Mesenchymal stem cell (in vitro differentiated cells and primary cell): ENCODE results near the gene IGF2R.

ENCODE experiments used
- DNase-seq: peaks from one replicate; pipeline ENCODE4 v3.0.0-alpha.2; 2013
- H2AFZ ChIP-seq: one replicate; pipeline ENCODE4 v1.6.1; 2013; ENCODE audit warnings: low read depth, mild to moderate bottlenecking, control low read depth, inconsistent platforms, low read length, moderate library complexity
- H2AK5ac ChIP-seq: 2 replicates; pipeline ENCODE4 v1.6.1; 2013; ENCODE audit warnings: low read length, moderate library complexity, mild to moderate bottlenecking, inconsistent platforms; ENCODE audit not compliant: severe bottlenecking
- H2BK120ac ChIP-seq: one replicate; pipeline ENCODE4 v1.6.1; 2013; ENCODE audit warnings: low read depth, mild to moderate bottlenecking, inconsistent platforms, low read length, moderate library complexity
- H2BK12ac ChIP-seq, 2 experiments: one replicate each; pipeline ENCODE4 v1.6.1; 2013; ENCODE audit warnings: inconsistent platforms in 2 of 2, low read length in 2 of 2, mild to moderate bottlenecking in 2 of 2, moderate library complexity in 2 of 2, control low read depth in 1 of 2
- H2BK15ac ChIP-seq: one replicate; pipeline ENCODE4 v1.6.1; 2013; ENCODE audit warnings: mild to moderate bottlenecking, low read depth, inconsistent platforms; ENCODE audit not compliant: poor library complexity, severe bottlenecking
- H2BK5ac ChIP-seq: 2 replicates; pipeline ENCODE4 v1.6.1; 2013; ENCODE audit warnings: low read depth, mild to moderate bottlenecking, low read length, control low read depth, inconsistent platforms; ENCODE audit not compliant: poor library complexity, severe bottlenecking
- H3K14ac ChIP-seq, 2 experiments: one replicate each; pipeline ENCODE4 v1.6.1; 2013; ENCODE audit warnings: inconsistent platforms in 2 of 2, low read length in 2 of 2, control low read depth in 1 of 2, mild to moderate bottlenecking in 1 of 2, moderate library complexity in 1 of 2
- H3K18ac ChIP-seq, 2 experiments: one replicate each; pipeline ENCODE4 v1.6.1; 2013; ENCODE audit warnings: inconsistent platforms in 2 of 2, low read length in 2 of 2, control low read depth in 1 of 2, low read depth in 1 of 2, mild to moderate bottlenecking in 1 of 2
- H3K23ac ChIP-seq, 2 experiments: one replicate each; pipeline ENCODE4 v1.6.1; 2013; ENCODE audit warnings: inconsistent platforms in 2 of 2, low read length in 2 of 2, mild to moderate bottlenecking in 2 of 2, moderate library complexity in 2 of 2, control low read depth in 1 of 2
- H3K27ac ChIP-seq: 2 replicates; pipeline ENCODE4 v1.5.1; 2013; ENCODE audit warnings: mild to moderate bottlenecking, moderate library complexity, low read length, control low read depth, inconsistent platforms; ENCODE audit not compliant: poor library complexity, severe bottlenecking
- H3K27me3 ChIP-seq, 2 experiments: 2 replicates each; pipeline versions ENCODE4 v1.6.1 to v1.7.0; 2013; ENCODE audit warnings: low read length in 2 of 2, mild to moderate bottlenecking in 2 of 2, moderate library complexity in 2 of 2, control low read depth in 1 of 2, inconsistent platforms in 1 of 2; ENCODE audit not compliant: control insufficient read depth in 1 of 2, insufficient read depth in 1 of 2
- H3K36me3 ChIP-seq, 2 experiments: 2 replicates each; pipeline versions ENCODE4 v1.6.1 to v1.7.0; 2013; ENCODE audit warnings: low read length in 2 of 2, control low read depth in 1 of 2, inconsistent platforms in 1 of 2, low read depth in 1 of 2, mild to moderate bottlenecking in 1 of 2; ENCODE audit not compliant: insufficient read depth in 2 of 2, control insufficient read depth in 1 of 2
- H3K4ac ChIP-seq, 2 experiments: one replicate each; pipeline ENCODE4 v1.6.1; 2013; ENCODE audit warnings: inconsistent platforms in 2 of 2, low read length in 2 of 2, mild to moderate bottlenecking in 2 of 2, moderate library complexity in 2 of 2, control low read depth in 1 of 2, low read depth in 1 of 2
- H3K4me1 ChIP-seq: 2 replicates; pipeline ENCODE4 v1.6.1; 2013; ENCODE audit warnings: low read depth, low read length, control low read depth; ENCODE audit not compliant: control insufficient read depth, insufficient read depth
- H3K4me2 ChIP-seq: 2 replicates; pipeline ENCODE4 v1.6.1; 2013; ENCODE audit warnings: low read length, mild to moderate bottlenecking, inconsistent platforms; ENCODE audit not compliant: poor library complexity, severe bottlenecking
- H3K4me3 ChIP-seq, 2 experiments: 2 replicates each; pipeline versions ENCODE4 v1.5.1 to v1.7.0; 2013; ENCODE audit warnings: low read length in 2 of 2, mild to moderate bottlenecking in 2 of 2, control low read depth in 1 of 2, low read depth in 1 of 2; ENCODE audit not compliant: insufficient read depth in 1 of 2
- H3K79me1 ChIP-seq: replicated peaks from 2 replicates; pipeline ENCODE4 v1.6.1; 2013; ENCODE audit warnings: mild to moderate bottlenecking, control low read depth, low read length, inconsistent platforms; ENCODE audit not compliant: poor library complexity, severe bottlenecking
- H3K9ac ChIP-seq: 2 replicates; pipeline ENCODE4 v1.7.0; 2013; ENCODE audit warnings: mild to moderate bottlenecking, low read length, moderate library complexity
- H3K9me3 ChIP-seq: 2 replicates; pipeline ENCODE4 v1.7.0; 2013; ENCODE audit warnings: mild to moderate bottlenecking, low read length; ENCODE audit not compliant: control insufficient read depth
- H4K8ac ChIP-seq: one replicate; pipeline ENCODE4 v1.6.1; 2013; ENCODE audit warnings: inconsistent platforms, mild to moderate bottlenecking, low read length, moderate library complexity
- H4K91ac ChIP-seq: one replicate; pipeline ENCODE4 v1.6.1; 2013; ENCODE audit warnings: mild to moderate bottlenecking, low read length, inconsistent platforms
- WGBS: methylation state at CpG from one replicate; pipeline ENCODE4 v1.1.7; 2013; ENCODE audit warnings: mixed read lengths; 5-methylcytosine and 5-hydroxymethylcytosine counted together

Gene IGF2R

GRCh38 chr6:159945801-159946392 lies 23.0 kb upstream of the IGF2R start:
- no peak for DNase-seq
- H3K36me3 ChIP-seq, result no peaks in the 10 kb centered on the region
- H3K27me3 ChIP-seq, result peaks cover 0 to 3% of the 10 kb centered on the region in 2 experiments
- H3K9ac ChIP-seq, result no peak overlapping the region
- H2BK15ac ChIP-seq, result no peak overlapping the region
- no peaks in the 10 kb centered on the region for H3K4me1 ChIP-seq
- peaks cover 22% of the 10 kb centered on the region for H3K9me3 ChIP-seq
- H2AFZ ChIP-seq, result no peak overlapping the region
- H2BK12ac ChIP-seq, result no peak overlapping the region
- no peak overlapping the region for H3K18ac ChIP-seq
- no peak overlapping the region for H2BK5ac ChIP-seq
- no peak overlapping the region for H3K4me2 ChIP-seq
- no peak overlapping the region for H4K91ac ChIP-seq
- H3K14ac ChIP-seq, result no peak overlapping the region
- H2AK5ac ChIP-seq, result no peak overlapping the region
- no peak overlapping the region for H4K8ac ChIP-seq
- no peak overlapping the region for H3K23ac ChIP-seq
- H3K79me1 ChIP-seq, result no peaks in the 10 kb centered on the region
- H3K27ac ChIP-seq, result no peak overlapping the region
- H3K4me3 ChIP-seq, result no peak overlapping the region
- no peak overlapping the region for H3K4ac ChIP-seq
- WGBS, result 85% methylated on average over 5 of the region's 6 CpGs
- H2BK120ac ChIP-seq, result no peak overlapping the region

GRCh38 chr6:159946912-159947311 lies 22.0 kb upstream of the IGF2R start:
- WGBS, result 85% methylated on average over 2 of the region's 2 CpGs
- H3K79me1 ChIP-seq, result no peaks in the 10 kb centered on the region
- no peak overlapping the region for H3K23ac ChIP-seq
- H3K4me3 ChIP-seq, result no peak overlapping the region
- no peak overlapping the region for H2BK12ac ChIP-seq
- no peak overlapping the region for H3K27ac ChIP-seq
- peaks cover 3% of the 10 kb centered on the region for H3K4me1 ChIP-seq
- no peak overlapping the region for H3K14ac ChIP-seq
- no peak overlapping the region for H2AFZ ChIP-seq
- H3K4me2 ChIP-seq, result no peak overlapping the region
- H3K27me3 ChIP-seq, result peaks cover 0 to 3% of the 10 kb centered on the region in 2 experiments
- H4K91ac ChIP-seq, result no peak overlapping the region
- H3K36me3 ChIP-seq, result no peaks in the 10 kb centered on the region
- DNase-seq, result no peak
- H3K18ac ChIP-seq, result no peak overlapping the region
- H3K4ac ChIP-seq, result no peak overlapping the region
- no peak overlapping the region for H2AK5ac ChIP-seq
- no peak overlapping the region for H2BK5ac ChIP-seq
- H2BK120ac ChIP-seq, result no peak overlapping the region
- no peak overlapping the region for H4K8ac ChIP-seq
- H2BK15ac ChIP-seq, result no peak overlapping the region
- H3K9me3 ChIP-seq, result peaks cover 22% of the 10 kb centered on the region
- no peak overlapping the region for H3K9ac ChIP-seq

- Histone ChIP-seq H2BK15ac (no peak overlapping the region), H4K91ac (no peak overlapping the region), H3K36me3 (no peaks in the 10 kb centered on the region), H2BK12ac (no peak overlapping the region), H3K27me3 (peaks cover 0 to 3% of the 10 kb centered on the region in 2 experiments), H3K4me2 (no peak overlapping the region), H3K9ac (no peak overlapping the region), H2BK120ac (no peak overlapping the region), H2BK5ac (no peak overlapping the region), H3K23ac (no peak overlapping the region), H3K14ac (no peak overlapping the region), H3K18ac (no peak overlapping the region), H3K4me3 (no peak overlapping the region), H3K79me1 (no peaks in the 10 kb centered on the region), H4K8ac (no peak overlapping the region), H2AK5ac (no peak overlapping the region), H3K4me1 (peaks cover 10% of the 10 kb centered on the region), H2AFZ (no peak overlapping the region), H3K9me3 (peaks cover 22% of the 10 kb centered on the region), H3K27ac (no peak overlapping the region), H3K4ac (no peak overlapping the region)
- no peak for DNase-seq
- 89% methylated on average over 4 of the region's 4 CpGs for WGBS
Observed at GRCh38 chr6:159948199-159948598, 20.7 kb upstream of the IGF2R start.

- Histone ChIP-seq H2BK5ac (no peak overlapping the region), H3K27ac (no peak overlapping the region), H3K4me1 (peaks cover 10% of the 10 kb centered on the region), H2AFZ (no peak overlapping the region), H2BK15ac (no peak overlapping the region), H4K8ac (no peak overlapping the region), H3K18ac (no peak overlapping the region), H4K91ac (no peak overlapping the region), H3K4ac (no peak overlapping the region), H2AK5ac (no peak overlapping the region), H3K9ac (no peak overlapping the region), H3K36me3 (no peaks in the 10 kb centered on the region), H3K23ac (no peak overlapping the region), H2BK120ac (no peak overlapping the region), H3K14ac (no peak overlapping the region), H3K9me3 (no peaks in the 10 kb centered on the region), H3K27me3 (peaks cover 0 to 3% of the 10 kb centered on the region in 2 experiments), H3K4me2 (no peak overlapping the region), H3K4me3 (no peak overlapping the region), H2BK12ac (peak overlapping the region in 1 of 2 experiments; percentile 52), H3K79me1 (no peaks in the 10 kb centered on the region)
- DNase-seq, result no peak
- WGBS, result 85% methylated on average over 7 of the region's 7 CpGs
Observed at GRCh38 chr6:159951772-159952171, 17.1 kb upstream of the IGF2R start.
